Effector memory CD4-positive, alpha-beta T cell (primary cell): ENCODE results near the gene NCOA5.

Source experiments
- DNase-seq, 3 donors: peaks; one replicate each; pipeline ENCODE4 v3.0.0-alpha.2; 2020
- H3K27ac ChIP-seq: 2 replicates; pipeline ENCODE4 v1.7.0; 2013; ENCODE audit warnings: mild to moderate bottlenecking, low read length, moderate library complexity; ENCODE audit not compliant: insufficient read depth, poor library complexity, severe bottlenecking
- H3K27me3 ChIP-seq: replicated peaks from 2 replicates; pipeline ENCODE4 v1.7.0; 2013; ENCODE audit warnings: mild to moderate bottlenecking, low read length; ENCODE audit not compliant: insufficient read depth, control insufficient read depth, poor library complexity, severe bottlenecking
- H3K36me3 ChIP-seq: 2 replicates; pipeline ENCODE4 v1.7.0; 2013; ENCODE audit warnings: mild to moderate bottlenecking, low read length, moderate library complexity; ENCODE audit not compliant: control insufficient read depth, insufficient read depth
- H3K4me1 ChIP-seq: 2 replicates; pipeline ENCODE4 v1.7.0; 2013; ENCODE audit warnings: low read length, mild to moderate bottlenecking; ENCODE audit not compliant: control insufficient read depth, insufficient read depth, poor library complexity, severe bottlenecking
- H3K4me3 ChIP-seq: 2 replicates; pipeline ENCODE4 v1.7.0; 2013; ENCODE audit warnings: low read length, low read depth, mild to moderate bottlenecking; ENCODE audit not compliant: insufficient read depth, poor library complexity, severe bottlenecking
- H3K9me3 ChIP-seq: 2 replicates; pipeline ENCODE4 v1.7.0; 2013; ENCODE audit warnings: mild to moderate bottlenecking, low read length, moderate library complexity; ENCODE audit not compliant: control insufficient read depth

NCOA5 gene

DNA sequence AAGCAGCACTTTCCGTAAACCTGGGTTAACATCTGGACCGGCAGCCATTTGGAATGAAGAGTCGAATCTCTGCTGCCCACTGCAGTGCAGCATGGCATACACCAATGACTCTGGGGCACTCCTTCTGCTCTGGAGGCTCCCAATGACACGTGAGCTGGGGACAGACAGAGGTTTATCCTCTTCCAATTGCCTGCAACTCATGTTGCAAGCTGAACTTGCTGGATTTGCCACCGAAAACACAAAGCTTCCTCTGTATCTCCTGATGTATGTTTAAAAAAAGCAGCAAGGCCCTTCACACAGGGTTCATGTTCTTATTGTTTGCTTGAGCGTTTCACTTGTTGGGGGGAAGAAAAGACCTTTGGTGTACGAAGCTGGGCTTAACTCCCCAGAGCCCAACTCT, 10.8 kb downstream of the NCOA5 start:
- H3K4me1 ChIP-seq, result peaks cover 5% of the 10 kb centered on the region
- peaks cover 45% of the 10 kb centered on the region for H3K36me3 ChIP-seq
- H3K27ac ChIP-seq, result no peak overlapping the region
- H3K27me3 ChIP-seq, result no peaks in the 10 kb centered on the region
- DNase-seq, result no peak
- no peak overlapping the region for H3K4me3 ChIP-seq
- no peaks in the 10 kb centered on the region for H3K9me3 ChIP-seq

- Histone ChIP-seq H3K36me3 (peaks cover 45% of the 10 kb centered on the region), H3K4me1 (peaks cover 5% of the 10 kb centered on the region), H3K27me3 (no peaks in the 10 kb centered on the region), H3K4me3 (no peak overlapping the region), H3K9me3 (no peaks in the 10 kb centered on the region), H3K27ac (no peak overlapping the region)
- DNase-seq, result no peak
Measured at GRCh38 chr20:46077642-46078305, 12.0 kb downstream of the NCOA5 start.

DNA sequence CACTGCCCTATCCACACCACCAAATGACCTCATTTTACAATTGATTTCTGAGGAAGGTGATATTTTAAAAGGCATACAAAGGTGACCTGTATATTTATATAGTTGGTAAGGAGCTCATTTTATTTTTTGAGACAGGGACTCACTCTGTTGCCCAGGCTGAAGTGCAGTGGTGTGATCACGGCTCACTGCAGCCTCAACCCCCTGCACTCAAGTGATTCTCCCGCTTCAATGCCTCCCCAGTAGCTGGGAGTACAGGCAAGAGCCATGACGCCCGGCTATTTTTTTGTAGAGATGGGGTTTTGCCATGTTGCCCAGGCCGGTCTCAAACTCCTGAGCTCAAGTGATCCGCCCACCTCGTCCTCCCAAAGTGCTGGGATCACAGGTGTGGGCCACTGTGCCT, 13.0 kb downstream of the NCOA5 start:
- H3K9me3 ChIP-seq, result no peaks in the 10 kb centered on the region
- H3K36me3 ChIP-seq, result peaks cover 45% of the 10 kb centered on the region
- H3K4me3 ChIP-seq, result no peak overlapping the region
- peaks cover 3% of the 10 kb centered on the region for H3K4me1 ChIP-seq
- H3K27ac ChIP-seq, result no peak overlapping the region
- DNase-seq, result no peak
- H3K27me3 ChIP-seq, result no peaks in the 10 kb centered on the region

DNA sequence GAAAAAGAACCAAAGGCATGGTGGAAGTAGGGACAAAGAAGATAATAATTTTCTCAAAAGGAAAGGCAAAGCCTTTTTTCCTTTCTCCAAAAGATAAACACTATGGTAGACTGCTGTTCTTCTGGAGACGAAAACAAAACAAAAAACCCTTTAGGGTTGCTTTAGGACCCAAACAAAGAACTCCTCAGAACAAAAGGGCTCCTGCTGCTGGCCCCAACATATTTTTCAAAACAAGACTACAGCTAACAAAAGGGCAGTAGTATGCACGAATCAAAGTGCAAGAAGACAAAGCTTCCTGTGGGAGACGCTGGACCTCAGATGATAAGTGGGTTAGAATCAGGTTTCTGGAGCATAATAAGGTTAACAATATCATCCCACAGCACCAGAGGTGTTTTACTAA, 15.8 kb downstream of the NCOA5 start:
- DNase-seq, result no peak
- H3K4me1 ChIP-seq, result no peaks in the 10 kb centered on the region
- no peak overlapping the region for H3K4me3 ChIP-seq
- no peak overlapping the region for H3K27ac ChIP-seq
- no peaks in the 10 kb centered on the region for H3K27me3 ChIP-seq
- no peaks in the 10 kb centered on the region for H3K9me3 ChIP-seq
- H3K36me3 ChIP-seq, result peaks cover 55% of the 10 kb centered on the region

DNA sequence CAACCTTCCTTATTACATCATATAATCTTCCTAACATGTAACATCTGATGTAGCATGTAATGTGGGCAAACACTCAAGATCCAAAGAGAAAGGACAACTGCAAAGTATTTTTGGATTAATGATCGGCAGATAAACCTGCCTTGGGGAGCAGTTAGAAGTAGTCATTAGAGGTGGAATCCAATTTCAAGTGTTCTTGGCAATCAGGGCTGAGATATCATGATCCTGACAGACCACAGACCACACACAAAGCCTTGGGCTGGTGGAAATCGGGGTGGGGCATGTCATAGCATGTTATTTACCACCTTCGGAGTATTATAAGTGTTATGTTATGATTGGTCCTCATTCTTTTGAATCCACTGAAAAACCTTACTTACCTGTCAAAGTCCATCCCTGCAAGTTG, 16.3 kb downstream of the NCOA5 start:
- DNase-seq, result no peak
- H3K27ac ChIP-seq, result no peak overlapping the region
- H3K9me3 ChIP-seq, result no peaks in the 10 kb centered on the region
- H3K36me3 ChIP-seq, result peaks cover 54% of the 10 kb centered on the region
- no peak overlapping the region for H3K4me3 ChIP-seq
- no peaks in the 10 kb centered on the region for H3K4me1 ChIP-seq
- no peaks in the 10 kb centered on the region for H3K27me3 ChIP-seq

DNA sequence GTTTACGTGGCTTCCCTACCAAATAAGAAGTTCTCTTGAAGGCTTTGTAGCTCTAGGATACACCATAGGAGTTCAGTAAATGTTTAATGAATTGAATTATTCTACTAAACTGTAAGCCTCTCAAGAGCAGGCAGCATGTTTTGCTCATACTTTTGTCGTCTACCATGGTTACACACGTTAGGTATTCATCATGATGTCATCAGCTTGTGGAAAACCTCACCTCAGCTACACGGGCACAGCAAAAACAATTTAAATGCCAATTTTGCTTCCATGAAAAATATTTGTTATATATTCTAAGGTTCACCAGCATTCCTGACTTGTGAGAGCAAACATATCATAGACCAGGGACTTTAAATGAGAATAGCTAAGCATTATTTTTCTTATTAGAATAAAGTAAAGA, 16.7 kb downstream of the NCOA5 start:
- Histone ChIP-seq H3K27me3 (no peaks in the 10 kb centered on the region), H3K27ac (no peak overlapping the region), H3K4me3 (no peak overlapping the region), H3K4me1 (no peaks in the 10 kb centered on the region), H3K36me3 (peaks cover 54% of the 10 kb centered on the region), H3K9me3 (no peaks in the 10 kb centered on the region)
- DNase-seq, result no peak

- Histone ChIP-seq H3K27ac (no peak overlapping the region), H3K27me3 (no peaks in the 10 kb centered on the region), H3K36me3 (peaks cover 56% of the 10 kb centered on the region)
Measured at GRCh38 chr20:46071573-46071972, 18.2 kb downstream of the NCOA5 start.

DNA sequence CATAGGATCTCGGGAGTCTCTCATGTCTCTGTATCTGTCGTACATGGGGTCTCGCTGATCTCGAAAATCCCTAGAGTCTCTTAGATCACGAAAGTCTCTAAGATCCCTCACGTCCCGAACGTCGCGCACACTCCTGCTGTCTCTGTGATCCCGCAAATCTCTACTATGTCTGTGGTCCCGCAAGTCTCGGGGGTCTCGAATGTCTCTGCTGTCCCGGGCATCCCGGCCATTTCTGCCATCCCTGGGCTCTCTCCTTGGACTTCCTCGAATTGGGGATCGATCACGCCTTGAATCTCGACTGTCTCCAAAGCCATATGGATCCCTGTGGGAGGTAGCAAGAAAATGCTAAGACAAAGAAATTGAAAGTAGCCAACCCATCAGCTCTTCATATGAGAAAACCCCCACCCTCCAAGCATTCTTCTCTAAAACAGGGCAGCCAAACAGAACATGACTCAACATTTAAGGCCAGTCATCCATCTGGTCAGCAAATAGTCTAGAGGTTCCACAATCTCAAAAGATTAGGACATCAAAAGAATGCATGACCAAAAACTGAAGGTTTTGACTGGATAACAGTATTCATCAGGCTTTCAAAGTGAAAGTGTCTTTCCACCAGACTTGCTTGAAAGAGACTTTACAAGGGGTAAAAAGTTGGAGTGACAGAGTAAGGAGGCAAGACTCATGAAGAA, 19.4 kb downstream of the NCOA5 start:
- Histone ChIP-seq H3K27me3 (no peaks in the 10 kb centered on the region), H3K4me1 (no peaks in the 10 kb centered on the region), H3K4me3 (no peak overlapping the region), H3K36me3 (peaks cover 59% of the 10 kb centered on the region), H3K9me3 (no peaks in the 10 kb centered on the region), H3K27ac (no peak overlapping the region)
- no peak for DNase-seq

More at GRCh38 chr20:46071573-46071972, 18.2 kb downstream of the NCOA5 start:
- Histone ChIP-seq H3K9me3 (no peaks in the 10 kb centered on the region), H3K4me3 (no peak overlapping the region), H3K4me1 (no peaks in the 10 kb centered on the region)
- DNase-seq, result no peak

DNA sequence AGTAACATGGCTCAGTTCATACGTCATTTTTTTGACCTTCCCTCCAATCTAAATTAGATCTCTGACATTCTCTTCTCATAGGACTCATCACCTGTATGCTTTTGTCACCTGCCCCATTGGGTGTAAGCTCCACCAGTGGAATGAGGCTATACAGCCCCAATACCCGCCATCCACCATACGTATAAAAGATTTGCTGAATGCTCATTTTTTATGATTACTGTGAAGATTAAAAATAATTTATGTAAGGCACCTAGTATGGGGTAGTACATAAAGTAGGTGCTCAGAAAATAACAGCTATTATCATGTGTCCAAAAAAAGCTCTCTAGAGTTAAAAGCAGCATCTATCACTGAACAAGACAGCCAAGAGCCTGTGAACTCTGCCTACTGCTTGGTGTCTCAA, 24.1 kb downstream of the NCOA5 start:
- H3K9me3 ChIP-seq, result no peaks in the 10 kb centered on the region
- no peaks in the 10 kb centered on the region for H3K27me3 ChIP-seq
- no peak overlapping the region for H3K4me3 ChIP-seq
- H3K4me1 ChIP-seq, result peaks cover 9% of the 10 kb centered on the region
- H3K27ac ChIP-seq, result no peak overlapping the region
- no peak for DNase-seq
- peaks cover 93% of the 10 kb centered on the region for H3K36me3 ChIP-seq

DNA sequence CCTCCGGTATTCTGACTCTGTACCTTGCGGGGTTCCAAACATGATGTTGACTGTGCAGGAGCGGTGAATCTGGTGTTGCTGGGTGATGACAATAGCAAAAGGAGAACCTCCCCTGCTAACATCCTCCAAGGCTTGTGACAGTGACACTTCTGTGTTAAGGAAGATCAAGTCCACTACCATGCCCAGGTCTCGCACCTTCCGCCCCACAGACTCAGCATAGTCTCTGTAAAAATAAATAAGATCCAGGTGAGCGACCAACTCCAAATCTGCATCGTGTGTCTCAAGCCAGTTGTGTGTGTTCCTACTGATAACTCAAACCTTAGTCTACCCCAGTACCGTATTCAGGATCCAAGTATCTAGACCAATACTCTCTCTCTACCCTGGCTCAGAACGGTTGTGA, 24.8 kb downstream of the NCOA5 start:
- DNase-seq, result no peak
- Histone ChIP-seq H3K9me3 (no peaks in the 10 kb centered on the region), H3K27ac (no peak overlapping the region), H3K4me1 (peaks cover 16% of the 10 kb centered on the region), H3K27me3 (no peaks in the 10 kb centered on the region), H3K4me3 (no peak overlapping the region), H3K36me3 (peaks cover 87% of the 10 kb centered on the region)
